Activated CD4-positive, alpha-beta T cell treated with anti-CD3 and anti-CD28 coated beads for 48 hours (primary cell): Measurements from ENCODE around the gene SCRN3.
"Not testable (repeated sequence)": the region's sequence is repeated elsewhere in the genome, so short reads cannot be mapped to it uniquely, and the experiment has no call there.

Source experiments
- DNase-seq: peaks from one replicate; pipeline ENCODE4 v3.0.0-alpha.2; 2020

Gene SCRN3, protein sequence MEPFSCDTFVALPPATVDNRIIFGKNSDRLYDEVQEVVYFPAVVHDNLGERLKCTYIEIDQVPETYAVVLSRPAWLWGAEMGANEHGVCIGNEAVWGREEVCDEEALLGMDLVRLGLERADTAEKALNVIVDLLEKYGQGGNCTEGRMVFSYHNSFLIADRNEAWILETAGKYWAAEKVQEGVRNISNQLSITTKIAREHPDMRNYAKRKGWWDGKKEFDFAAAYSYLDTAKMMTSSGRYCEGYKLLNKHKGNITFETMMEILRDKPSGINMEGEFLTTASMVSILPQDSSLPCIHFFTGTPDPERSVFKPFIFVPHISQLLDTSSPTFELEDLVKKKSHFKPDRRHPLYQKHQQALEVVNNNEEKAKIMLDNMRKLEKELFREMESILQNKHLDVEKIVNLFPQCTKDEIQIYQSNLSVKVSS

DNA sequence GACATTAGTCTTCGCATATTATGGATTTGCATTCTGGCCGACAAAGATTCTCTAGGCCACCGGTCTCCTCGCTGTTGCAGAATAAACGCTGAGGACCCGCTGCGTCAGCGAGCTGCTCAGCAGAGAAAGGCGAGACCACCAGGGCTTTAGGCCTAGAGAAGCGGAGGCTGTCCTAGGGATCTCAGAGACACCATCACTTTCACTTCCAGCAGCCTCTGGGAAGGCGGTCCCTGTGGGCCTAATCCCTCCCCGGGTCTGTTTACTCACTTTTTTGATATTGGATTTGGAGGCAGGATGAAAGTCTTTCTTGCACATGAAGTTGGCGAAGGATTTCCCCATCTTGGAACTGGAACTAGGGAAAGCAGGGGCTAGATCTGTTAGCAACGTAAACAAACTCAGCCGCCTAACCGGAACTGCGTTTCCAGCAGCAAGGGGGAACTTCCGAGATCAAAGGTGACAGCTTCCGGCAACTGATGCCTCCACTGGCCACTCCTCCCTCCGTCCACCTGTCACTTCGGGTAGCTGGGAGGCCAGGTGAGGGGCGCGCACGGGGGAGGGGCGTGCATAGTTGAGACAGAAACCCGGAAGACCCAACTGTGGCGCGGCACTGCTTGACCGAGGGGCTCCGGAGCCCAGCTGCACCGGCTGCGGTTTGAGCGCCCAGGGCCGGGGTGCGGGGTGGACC, at the start of gene SCRN3:
Gene SCRN3 (plus strand): TSS at position 447 of the 685 bp plus-strand sequence. CDS start 2,554 bp downstream, outside the sequence.
- peak; percentile 80 for DNase-seq

DNA sequence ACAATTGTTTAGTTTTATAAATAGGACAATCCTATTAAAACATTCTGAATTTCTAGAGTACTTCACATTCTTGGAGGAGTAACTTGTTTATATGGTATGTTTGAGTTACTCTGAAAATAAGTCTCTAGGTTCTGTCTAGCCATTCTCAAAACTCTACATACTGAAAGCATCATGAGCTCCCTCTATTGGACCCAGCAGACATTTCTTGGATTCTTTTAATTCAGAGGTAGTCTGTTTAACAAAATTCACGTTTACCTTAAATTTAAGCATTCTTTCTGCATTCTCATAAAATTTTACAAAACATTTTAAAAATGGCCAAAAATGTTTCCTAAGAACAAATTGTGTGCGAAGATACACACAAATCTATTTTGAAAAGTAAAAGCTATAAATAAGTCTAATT, 45.5 kb upstream of the SCRN3 start:
- no peak for DNase-seq

DNA sequence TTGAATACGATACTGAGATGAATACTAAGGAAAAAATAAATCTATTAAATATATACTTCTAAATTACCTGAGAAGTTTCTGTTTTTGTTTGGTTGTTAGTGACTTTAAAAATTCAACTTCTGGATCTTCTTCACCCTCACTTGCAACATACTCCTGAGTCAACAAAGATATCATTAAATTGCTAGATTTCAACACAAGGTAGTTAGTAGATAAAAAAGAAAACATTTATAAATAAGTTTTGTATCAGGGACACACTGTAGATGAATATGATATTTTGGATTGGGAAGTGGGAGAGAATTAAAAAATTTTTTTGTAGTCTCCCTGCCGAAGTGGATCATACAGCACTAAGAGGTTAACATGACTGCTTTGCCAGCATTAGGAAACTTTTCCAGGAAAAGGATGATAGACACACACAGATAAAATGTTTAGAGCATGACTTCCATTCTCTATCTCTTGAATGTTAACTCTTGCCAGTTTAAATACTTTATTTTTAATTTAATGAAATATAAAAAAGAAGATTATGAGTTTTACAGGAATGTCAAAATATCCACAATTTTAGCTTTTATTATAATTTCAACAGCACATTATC, 44.8 kb upstream of the SCRN3 start:
- DNase-seq: no peak

DNA sequence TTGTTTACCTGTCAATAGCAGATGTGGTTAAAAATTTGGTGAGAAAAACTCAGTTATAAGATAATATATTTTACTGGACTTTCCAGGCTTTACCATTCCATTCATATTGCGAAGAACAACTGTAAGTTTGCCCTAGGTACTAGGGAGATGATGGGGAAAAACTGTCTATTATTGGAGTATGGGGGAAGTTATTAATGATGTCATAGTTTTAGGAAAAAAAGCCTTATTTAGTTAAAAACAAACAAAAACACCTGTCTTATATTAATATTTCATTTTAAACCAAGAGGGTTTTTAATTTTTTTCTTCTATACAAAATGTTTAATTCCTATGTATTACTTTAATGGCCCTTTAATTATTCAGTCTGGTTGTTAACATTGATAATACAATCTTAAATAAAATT, 42.5 kb upstream of the SCRN3 start:
- no peak for DNase-seq

DNA sequence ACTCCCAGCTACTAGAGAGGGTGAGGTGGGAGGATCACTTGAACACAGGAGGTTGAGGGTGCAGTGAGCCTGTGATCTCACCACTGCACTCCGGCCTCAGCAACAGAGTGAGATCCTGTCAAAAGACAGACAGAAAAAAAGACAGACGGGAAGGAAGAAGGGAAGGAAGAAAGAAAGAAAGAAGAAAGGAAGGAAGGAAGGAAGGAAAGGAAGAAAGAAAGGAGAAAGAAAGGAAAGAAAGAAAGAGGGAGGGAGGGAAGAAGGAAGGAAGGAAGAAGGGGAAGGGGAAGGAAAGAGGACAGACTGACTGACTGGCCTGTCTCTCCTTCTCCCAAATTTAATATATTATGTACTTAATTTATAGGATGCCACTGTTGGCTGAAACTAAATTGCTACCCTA, 39.2 kb upstream of the SCRN3 start:
- DNase-seq: no peak

DNA sequence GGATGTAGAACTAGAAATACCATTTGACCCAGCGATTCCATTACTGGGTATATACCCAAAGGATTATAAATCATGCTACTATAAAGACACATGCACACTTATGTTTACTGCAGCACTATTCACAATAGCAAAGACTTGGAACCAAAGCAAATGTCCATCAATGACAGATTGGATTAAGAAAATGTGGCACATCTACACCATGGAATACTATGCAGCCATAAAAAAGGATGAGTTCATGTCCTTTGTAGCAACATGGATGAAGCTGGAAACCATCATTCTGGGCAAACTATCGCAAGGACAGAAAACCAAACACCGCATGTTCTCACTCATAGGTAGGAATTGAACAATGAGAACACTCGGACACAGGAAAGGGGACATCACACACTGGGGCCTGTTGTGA, 35.9 kb upstream of the SCRN3 start:
- DNase-seq: not testable (repeated sequence)

DNA sequence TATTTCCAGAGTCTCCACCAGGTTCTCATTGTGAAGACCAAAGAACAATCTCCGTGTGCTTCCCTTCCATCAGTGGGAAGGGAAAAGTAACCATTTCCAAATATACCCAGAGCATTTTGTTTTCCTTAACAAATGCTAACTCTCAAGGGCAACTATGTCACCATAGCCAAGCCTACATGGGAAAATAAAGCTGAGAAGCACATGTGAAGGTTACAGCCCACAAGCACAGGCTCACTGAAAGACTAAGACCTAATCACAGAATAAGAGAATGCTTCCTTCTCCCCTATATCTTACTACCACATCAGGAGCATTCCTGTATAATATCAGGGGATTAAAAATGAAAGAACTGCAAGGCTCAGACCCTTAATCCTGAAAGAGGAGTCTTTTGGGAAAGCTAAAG, 32.6 kb upstream of the SCRN3 start:
- no peak for DNase-seq

DNA sequence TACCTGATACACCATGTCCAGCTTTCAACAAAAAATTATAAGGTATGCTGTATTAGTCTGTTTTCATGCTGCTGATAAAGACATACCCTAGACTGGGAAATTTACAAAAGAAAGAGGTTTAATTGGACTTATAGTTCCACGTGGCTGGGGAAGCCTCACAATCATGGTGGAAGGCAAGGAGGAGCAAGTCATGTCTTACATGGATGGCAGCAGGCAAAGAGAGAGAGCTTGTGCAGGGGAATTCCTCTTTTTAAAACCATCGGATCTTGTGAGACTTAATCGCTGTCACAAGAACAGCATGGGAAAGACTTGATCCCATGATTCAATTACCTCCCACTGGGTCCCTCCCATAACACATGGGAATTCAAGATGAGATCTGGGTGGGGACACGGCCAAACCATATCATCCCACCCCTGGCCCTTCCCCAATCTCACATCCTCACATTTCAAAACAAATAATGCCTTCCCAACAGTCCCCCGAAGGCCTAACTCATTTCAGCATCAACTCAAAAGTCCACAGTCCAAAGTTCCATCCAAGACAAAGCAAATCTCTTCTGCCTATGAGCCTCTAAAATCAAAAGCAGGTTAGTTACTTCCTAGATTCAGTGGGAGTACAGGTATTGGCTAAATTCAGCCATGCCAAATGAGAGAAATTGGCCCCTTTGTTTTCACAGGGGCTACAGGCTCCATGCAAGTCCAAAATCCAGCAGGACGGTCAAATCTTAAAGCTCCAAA, 31.9 kb upstream of the SCRN3 start:
- not testable (repeated sequence) for DNase-seq

DNA sequence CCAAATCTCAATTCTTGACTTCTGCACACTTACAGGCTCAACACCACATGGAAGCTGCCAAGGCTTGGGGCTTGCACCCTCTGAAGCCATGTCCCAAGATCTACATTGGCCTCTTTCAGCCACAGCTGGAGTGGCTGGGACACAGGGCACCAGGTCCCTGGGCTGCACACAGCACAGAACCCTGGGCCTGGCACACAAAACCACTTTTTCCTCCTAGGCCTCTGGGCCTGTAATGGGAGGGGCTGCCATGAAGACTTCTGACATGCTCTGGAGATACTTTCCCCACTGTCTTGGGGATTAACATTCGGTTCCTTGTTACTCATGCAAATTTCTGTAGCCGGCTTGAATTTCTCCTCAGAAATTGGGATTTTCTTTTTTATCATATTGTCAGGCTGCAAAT, 30.9 kb upstream of the SCRN3 start:
- no peak for DNase-seq

DNA sequence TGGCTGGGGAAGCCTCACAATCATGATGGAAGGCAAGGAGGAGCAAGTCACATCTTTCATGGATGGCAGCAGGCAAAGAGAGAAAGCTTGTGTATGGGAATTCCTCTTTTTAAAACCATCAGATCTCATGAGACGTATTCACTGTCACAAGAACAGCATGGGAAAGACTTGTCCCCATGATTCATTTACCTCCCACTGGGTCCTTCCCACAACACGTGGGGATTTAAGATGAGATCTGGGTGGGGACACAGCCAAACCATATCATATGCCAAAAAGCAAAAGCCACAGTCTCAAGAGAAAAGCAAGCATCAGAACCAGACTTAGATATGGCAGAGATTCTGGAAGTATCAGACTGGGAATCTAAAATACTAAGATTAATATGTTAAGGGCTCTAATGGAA, 30.0 kb upstream of the SCRN3 start:
- DNase-seq: no peak

DNA sequence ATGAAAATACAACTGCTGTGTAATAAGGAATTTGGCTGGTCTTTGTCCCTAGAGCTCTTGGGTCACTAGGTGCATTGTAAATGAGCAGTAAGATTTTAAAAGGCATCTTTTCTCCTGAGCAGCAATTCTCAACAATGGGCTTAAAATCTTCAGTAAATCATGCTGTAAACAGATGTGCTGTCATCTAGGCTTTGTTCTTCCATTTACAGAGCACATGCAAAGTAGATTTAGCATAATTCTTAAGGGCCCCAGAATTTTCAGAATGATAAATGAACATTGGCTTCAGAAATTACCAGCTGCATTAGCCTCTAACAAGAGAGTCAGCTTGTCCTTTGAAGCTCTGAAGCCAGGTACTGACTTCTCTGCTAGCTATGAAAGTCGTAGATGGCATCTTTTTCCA, 26.8 kb upstream of the SCRN3 start:
- no peak for DNase-seq

DNA sequence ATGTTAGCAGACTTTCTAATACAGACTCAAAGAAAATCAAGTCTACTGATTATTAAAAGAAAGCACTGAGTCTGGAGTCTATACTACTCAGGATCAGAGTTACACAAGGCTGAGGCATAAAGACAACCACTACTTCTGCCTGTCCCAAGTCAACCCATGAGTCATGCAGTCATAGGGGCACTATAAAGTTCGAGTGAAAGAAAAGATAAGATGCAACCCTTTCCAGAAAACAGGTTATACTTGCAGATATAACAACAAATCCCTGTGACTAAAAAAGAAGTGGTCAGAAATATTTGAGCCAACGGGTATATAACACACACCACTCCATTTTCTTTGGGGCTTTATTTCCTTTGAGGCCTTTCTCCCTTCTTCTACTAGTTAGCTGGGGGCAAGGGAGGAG, 18.6 kb upstream of the SCRN3 start:
- DNase-seq: no peak

DNA sequence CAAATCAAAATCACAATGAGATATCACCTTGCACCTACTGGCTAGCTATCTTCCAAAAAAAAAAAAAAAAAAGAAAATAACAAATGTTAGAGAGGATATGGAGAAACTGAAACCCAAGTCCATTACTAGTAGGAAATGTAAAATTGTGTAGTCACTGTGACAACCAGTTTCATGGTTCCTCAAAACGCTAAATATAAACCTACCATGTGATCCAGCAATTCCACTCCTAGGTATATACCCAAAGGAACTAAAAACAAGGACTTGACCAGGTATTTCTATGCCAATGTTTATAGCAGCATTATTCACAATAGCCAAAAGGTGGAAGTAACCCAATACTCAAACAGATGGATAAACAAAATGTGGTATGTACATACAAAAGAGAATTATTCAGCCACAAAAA, 11.7 kb upstream of the SCRN3 start:
- no peak for DNase-seq

DNA sequence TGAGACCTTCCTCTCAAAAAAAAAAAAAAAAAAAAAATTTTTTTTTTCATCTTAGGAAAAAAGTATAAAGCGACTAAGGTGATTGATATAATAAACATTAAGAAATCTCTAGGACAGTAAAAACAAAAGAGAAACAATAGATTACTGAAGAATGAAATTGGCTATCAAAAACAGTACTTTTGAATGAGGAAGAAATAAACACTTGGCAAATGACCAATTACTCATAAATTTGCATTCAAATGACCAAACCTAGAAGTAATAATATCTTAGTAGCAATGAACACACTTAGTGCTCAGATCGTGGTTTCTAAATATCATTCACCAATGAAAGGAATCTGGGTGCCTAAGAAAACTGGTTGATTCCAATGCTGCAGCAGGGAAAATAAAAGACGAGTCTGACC, 10.3 kb upstream of the SCRN3 start:
- DNase-seq: no peak

DNA sequence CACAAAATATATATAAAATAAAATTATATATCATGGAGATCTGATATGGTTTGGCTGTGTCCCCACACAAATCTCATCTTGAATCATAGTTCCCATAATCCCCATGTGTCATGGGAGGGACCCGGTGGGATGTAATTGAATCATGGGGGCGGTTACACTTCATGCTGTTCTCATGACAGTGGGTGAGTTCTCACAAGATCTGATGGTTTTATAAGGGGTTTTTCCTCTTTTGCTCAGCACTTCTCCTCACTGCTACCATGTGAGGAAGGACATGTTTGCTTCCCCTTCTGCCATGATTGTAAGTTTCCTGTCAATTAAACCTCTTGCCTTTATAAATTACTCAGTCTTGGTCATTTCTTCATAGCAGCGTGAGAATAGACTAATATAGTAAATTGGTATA, 6.8 kb upstream of the SCRN3 start:
- not testable (repeated sequence) for DNase-seq

DNA sequence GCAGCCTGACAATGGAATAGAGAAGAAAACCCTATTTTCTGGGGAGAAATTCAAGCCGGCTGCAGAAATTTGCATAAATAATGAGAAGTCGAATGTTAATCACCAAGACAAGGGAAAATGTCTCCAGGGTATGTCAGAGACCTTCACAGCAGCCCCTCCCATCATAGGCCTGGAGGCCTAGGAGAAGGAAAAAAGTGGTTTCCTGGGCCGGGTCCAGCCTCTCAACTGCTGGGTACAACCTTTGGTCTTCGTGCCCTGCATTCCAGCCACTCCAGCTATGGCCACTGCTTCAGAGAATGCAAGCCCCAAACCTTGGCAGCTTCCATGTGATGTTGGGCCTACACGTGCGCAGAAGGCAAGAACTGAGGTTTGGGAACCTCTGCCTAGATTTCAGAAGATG, 6.0 kb upstream of the SCRN3 start:
- DNase-seq: no peak

DNA sequence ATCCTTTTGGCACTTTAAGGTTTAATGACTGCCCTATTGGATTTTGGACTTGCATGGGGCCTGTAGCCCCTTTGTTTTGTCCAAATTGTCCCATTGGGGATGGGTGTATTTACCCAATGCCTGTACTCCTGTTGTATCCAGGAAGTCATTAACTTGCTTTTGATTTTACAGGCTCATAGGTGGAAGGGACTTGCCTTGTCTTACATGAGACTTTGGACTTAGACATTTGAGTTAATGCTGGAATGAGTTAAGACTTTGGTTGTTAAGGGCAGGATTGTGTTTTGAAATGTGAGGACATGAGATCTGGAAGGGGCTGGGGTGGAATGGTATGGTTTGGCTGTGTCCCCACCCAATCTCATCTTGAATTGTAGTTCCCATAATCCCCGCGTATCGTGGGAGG, 5.2 kb upstream of the SCRN3 start:
- DNase-seq: not testable (repeated sequence)

DNA sequence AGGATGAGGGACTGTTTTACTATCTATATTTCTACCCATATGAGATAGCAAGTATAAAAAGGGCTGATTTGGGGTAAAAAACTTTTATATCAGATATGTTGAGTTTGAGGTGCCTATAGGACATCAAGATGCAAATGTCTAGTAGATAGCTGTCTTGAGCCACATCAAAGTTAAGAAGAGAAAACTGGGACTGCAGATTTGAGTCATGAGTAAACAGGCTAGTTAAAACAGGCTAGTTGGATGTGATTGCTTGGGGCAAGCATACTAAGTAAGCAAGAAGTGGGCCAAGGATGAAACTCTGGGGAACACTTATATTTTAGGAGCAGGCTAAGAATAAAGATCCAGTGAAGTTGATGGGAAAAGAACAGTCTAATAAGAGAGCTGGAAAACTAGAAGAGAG, 2.8 kb upstream of the SCRN3 start:
- no peak for DNase-seq

DNA sequence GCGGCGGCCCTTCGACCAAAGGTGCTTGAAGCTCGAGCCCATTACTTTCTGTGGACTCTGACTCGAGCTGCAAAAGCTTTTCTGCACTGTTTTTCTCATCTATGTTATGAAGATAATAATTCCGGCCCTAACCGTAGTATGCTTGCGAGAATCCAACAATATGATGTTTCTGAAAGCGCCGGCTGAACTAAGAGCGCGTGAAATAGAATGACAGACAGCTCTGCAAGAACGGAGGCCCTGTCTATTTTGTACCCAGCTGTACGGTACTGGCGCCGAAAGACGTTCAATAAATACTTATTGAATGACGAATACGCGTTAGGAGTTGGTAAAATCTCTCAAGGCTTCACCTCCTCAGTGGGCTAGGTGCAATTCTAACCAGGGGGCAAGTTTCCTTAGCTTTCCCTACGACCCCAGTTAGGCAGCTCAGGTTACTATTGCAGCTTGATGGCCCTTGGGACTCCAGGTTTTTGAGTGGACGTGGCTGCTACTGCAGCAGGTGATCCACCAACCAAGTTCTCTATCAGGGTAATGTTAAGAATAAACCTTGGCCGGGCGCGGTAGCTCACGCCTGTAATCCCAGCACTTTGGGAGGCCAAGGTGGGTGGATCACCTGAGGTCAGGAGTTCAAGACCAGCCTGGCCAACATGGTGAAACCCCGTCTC, 570 bp downstream of the SCRN3 start:
- no peak for DNase-seq

DNA sequence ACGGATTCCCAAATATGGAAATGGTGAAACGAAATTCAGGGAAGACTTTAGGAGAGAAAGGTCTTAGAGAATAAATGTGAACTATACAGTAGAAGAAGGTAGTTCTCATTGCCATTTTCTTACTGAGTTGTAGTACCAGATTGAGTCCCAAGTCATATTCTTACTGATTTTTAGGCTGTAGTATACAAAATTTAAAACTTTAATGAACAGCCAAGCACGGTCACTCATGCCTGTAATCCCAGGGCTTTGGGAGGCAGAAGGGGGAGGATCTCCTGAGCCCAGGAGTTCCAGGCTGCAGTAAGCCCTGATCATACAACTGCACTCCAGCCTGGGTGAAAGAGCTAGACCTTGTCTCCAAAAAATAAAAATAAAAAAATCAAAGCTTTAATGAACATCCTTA, 2.2 kb downstream of the SCRN3 start:
- no peak for DNase-seq

DNA sequence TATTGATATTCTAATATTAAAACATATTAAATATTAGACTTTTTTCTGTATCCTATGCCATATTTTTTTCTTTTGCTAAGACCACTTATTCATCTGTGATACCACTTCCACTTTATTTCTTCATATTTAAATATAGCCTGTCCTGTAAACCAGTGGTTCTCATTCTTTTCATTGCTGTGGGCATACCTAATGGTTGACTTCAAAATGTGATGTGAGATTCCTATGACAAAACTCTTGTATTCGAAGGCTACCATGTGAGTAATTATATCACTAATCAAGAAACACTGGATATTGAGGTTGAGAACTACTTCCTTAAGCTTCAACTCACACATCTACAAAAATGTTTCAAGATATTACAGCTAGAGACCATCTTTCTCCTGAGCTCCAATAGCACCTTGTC, 3.6 kb downstream of the SCRN3 start:
- DNase-seq: no peak

DNA sequence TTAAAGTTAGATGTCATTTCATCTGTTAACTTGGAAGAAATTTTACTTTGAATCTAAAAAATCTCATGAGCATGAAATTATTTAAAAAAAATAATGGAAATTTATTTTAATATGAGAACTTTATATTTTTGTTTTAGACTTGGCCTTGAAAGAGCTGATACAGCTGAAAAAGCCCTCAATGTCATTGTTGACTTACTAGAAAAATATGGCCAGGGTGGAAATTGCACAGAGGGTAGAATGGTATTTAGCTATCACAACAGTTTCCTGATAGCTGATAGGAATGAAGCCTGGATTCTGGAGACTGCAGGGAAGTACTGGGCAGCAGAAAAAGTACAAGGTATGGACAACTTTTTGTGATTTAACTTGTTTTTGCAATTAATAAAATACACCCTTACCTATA, 5.3 kb downstream of the SCRN3 start:
- DNase-seq: no peak

DNA sequence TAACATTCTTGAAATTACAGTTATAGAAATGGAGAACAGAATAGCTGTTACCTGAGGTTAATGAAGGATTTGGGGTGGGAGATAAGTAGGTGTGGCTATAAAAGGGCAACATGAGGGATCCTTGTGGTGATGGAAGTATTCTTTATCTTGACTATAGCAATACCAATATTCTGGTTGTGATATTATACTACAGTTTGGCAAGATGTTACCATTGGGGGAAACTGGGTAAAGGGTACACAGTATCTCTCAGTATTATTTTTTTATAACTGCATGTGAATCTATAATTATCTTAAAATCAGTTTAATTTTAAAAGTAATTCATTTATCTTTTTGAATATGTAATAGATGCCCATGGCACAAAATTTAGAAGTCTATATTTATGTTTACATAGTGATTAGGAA, 8.1 kb downstream of the SCRN3 start:
- no peak for DNase-seq
